ENCODE data around the gene PLTP. TPM values are rescaled to one million over a fixed set of nuclear protein-coding genes. Genes with fewer than 3 reads are reported as not detected.

The PLTP gene
- total and polyA plus RNA-seq, 3 donors from 2014 or later, result 53.3 to 105 (median 80.0) TPM

DNA sequence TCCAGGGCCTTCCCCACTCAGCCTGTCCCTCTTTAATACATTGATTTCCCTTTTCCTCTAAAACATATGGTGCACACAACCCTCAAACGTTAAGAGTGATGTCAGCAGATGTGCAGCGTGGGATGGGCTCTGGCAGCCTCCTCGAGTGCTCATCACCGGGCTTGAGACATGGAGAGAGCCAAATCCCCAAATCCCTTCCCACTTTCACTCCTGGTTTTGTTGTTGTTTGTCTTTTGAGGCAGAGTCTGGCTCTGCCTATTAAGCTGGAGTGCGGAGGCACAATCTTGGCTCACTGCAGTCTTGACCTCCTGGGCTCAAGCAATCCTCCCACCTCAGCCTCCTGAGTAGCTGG is 5.8 kb upstream of the PLTP start:
- no peak for TF ChIP-seq POLR2A (IDR thresholded peaks at IDR 0.05)
- TF ChIP-seq, protein P1, sequence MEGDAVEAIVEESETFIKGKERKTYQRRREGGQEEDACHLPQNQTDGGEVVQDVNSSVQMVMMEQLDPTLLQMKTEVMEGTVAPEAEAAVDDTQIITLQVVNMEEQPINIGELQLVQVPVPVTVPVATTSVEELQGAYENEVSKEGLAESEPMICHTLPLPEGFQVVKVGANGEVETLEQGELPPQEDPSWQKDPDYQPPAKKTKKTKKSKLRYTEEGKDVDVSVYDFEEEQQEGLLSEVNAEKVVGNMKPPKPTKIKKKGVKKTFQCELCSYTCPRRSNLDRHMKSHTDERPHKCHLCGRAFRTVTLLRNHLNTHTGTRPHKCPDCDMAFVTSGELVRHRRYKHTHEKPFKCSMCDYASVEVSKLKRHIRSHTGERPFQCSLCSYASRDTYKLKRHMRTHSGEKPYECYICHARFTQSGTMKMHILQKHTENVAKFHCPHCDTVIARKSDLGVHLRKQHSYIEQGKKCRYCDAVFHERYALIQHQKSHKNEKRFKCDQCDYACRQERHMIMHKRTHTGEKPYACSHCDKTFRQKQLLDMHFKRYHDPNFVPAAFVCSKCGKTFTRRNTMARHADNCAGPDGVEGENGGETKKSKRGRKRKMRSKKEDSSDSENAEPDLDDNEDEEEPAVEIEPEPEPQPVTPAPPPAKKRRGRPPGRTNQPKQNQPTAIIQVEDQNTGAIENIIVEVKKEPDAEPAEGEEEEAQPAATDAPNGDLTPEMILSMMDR (IDR thresholded peaks at IDR 0.05), result no peak
- Histone ChIP-seq H3K9me3 (no peaks in the 10 kb centered on the region), H3K27ac (peak overlapping the region; percentile 61 to 90), H3K36me3 (ENCODE audit: low read depth, missing control alignments) (no peaks in the 10 kb centered on the region), H3K4me1 (peaks cover 39% of the 10 kb centered on the region), H3K27me3 (no peaks in the 10 kb centered on the region), H3K4me3 (no peak overlapping the region)
- DNase-seq, result peak; percentile 39
- WGBS, 2 donors, result 40 to 47% methylated on average over 5 of the region's 5 CpGs
- intact Hi-C loops (cut with DNase I; ENCODE audit: low total_unique reads), result no loop called here

DNA sequence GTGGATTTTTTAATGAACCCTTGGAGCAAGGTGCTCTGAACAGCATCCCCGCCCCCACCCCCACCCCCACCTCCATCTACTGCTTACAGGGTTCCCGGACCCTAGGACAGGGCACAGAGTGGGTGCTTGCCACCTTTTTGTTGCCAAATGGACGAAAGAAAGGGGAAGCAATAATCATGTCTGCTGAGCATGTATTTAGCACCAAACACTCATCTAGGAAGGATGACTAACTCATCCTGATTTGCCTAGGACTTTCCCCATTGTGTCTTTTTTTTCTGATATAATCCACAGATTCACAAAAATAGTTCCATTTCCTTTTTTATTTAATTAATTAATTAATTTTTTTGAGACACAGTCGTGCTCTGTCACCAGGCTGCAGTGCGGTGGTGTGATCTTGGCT is 1.2 kb upstream of the PLTP start:
- intact Hi-C loops (cut with DNase I; ENCODE audit: low total_unique reads), result no loop called here
- no peak for DNase-seq
- H3K27ac ChIP-seq, result peak overlapping the region in 1 of 2 donors; percentile 85
- H3K27me3 ChIP-seq, result no peaks in the 10 kb centered on the region
- TF ChIP-seq POLR2A (IDR thresholded peaks at IDR 0.05), result no peak
- TF ChIP-seq, protein P1 (IDR thresholded peaks at IDR 0.05), result no peak
- no peaks in the 10 kb centered on the region for H3K9me3 ChIP-seq
- WGBS, 2 donors, result 65 to 66% methylated on average over 5 of the region's 5 CpGs
- H3K36me3 ChIP-seq (ENCODE audit: low read depth, missing control alignments), result no peaks in the 10 kb centered on the region
- peaks cover 20% of the 10 kb centered on the region for H3K4me1 ChIP-seq
- H3K4me3 ChIP-seq, result no peak overlapping the region

DNA sequence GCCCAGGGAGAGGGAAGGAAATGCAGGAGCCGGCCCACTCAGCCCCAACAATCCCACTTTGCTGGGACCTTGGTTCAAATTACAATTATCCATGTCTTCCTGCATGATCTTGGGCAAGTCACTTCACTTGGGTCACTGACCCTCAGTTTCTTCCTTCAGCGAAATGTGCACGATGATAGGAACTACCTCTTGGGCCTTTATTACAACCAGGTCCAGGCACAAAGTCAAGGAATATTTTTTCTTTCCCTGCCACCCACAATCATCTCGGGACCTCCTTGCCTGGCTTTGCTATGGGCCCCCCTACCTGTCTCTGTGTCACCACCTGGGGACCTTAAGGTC is 358 bp upstream of the PLTP start:
- no peaks in the 10 kb centered on the region for H3K36me3 ChIP-seq (ENCODE audit: low read depth, missing control alignments)
- no peak for TF ChIP-seq POLR2A (IDR thresholded peaks at IDR 0.05)
- TF ChIP-seq, protein P1 (IDR thresholded peaks at IDR 0.05), result no peak
- H3K27ac ChIP-seq, result peak overlapping the region; percentile 79 to 85
- H3K4me1 ChIP-seq, result peaks cover 12% of the 10 kb centered on the region
- DNase-seq, result no peak
- no peaks in the 10 kb centered on the region for H3K27me3 ChIP-seq
- intact Hi-C loops (cut with DNase I; ENCODE audit: low total_unique reads), result no loop called here
- no peaks in the 10 kb centered on the region for H3K9me3 ChIP-seq
- WGBS, 2 donors, result 5 to 19% methylated on average over 4 of the region's 4 CpGs
- peak overlapping the region; percentile 49 to 67 for H3K4me3 ChIP-seq

DNA sequence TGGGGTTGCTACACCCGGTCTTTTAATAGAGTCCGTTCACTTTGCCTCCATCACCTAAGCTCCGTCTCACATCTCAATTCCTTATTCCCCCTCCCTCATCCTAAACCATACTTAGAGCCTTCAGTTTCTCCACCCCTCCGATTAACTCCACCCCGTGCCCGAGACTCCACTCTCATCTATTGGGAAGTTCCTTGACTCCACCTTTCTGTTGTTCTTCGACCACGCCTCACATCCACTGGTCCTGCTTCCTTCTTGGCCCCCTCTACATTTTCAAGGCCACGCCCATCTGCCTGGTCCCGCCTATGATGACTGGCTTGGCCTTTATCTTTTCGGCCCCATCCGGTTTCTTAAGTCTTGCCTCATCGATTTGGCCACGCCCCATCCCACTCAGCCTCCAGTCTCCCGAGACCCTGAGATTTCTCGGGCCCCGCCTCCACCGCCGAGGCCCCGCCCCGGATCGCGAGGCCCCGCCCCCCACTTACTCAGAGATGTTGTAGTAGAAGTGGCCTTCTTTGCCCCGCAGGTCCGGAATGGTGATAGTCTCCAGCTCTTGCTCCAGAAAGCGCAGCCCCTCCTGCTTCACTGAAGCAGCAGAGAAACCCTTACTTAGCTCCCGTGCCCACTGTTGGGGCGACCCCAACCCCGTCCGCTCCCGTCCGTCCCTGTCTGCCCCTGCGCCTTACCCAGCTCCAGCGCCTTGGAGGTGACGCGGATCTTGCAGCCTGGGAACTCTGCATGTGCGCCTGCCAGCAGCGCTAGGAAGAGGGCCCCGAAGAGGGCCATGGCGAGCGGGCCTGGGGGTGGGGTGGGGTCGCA is 1.1 kb downstream of the PLTP start:
- no peaks in the 10 kb centered on the region for H3K9me3 ChIP-seq
- intact Hi-C loops (cut with DNase I; ENCODE audit: low total_unique reads), result no loop called here
- peak overlapping the region; percentile 79 to 85 for H3K27ac ChIP-seq
- peaks cover 10% of the 10 kb centered on the region for H3K4me1 ChIP-seq
- TF ChIP-seq POLR2A (IDR thresholded peaks at IDR 0.05), result no peak
- TF ChIP-seq, protein P1 (IDR thresholded peaks at IDR 0.05), result no peak
- DNase-seq, result peak; percentile 96
- H3K36me3 ChIP-seq (ENCODE audit: low read depth, missing control alignments), result no peaks in the 10 kb centered on the region
- H3K4me3 ChIP-seq, result peak overlapping the region; percentile 49 to 67
- H3K27me3 ChIP-seq, result no peaks in the 10 kb centered on the region
- 5% methylated on average over 39 to 43 of the region's 43 CpGs for WGBS, 2 donors

Measured in testis (tissue), 3 donors.